HAP-1 (cell line): ENCODE data around the gene SLC8A1.

Source experiments
- DNase-seq, 2 experiments: peaks; one replicate each; pipeline ENCODE4 v3.0.0-alpha.2; 2016 to 2020; ENCODE audit warnings: low spot score in 2 of 2
- H3K27me3 ChIP-seq: fragments of 250-450 bp; sonication (Bioruptor Pico); 2 replicates; pipeline ENCODE4 v1.5.1; 2020; ENCODE audit warnings: low read depth, mild to moderate bottlenecking, moderate library complexity
- H3K36me3 ChIP-seq: fragments of 250-450 bp; sonication (Bioruptor Pico); replicated peaks from 2 replicates; pipeline ENCODE4 v1.5.1; 2020; ENCODE audit warnings: mild to moderate bottlenecking
- H3K4me1 ChIP-seq: fragments of 250-450 bp; sonication (Bioruptor Pico); 2 replicates; pipeline ENCODE4 v1.5.1; 2020; ENCODE audit warnings: mild to moderate bottlenecking
- H3K4me3 ChIP-seq: fragments of 250-450 bp; sonication (Bioruptor Pico); 2 replicates; pipeline ENCODE4 v1.5.1; 2020; ENCODE audit warnings: mild to moderate bottlenecking, moderate library complexity
- H3K9me3 ChIP-seq: fragments of 250-450 bp; sonication (Bioruptor Pico); 2 replicates; pipeline ENCODE4 v1.5.1; 2020; ENCODE audit warnings: mild to moderate bottlenecking, moderate library complexity
- in situ Hi-C: fragments of 300-500 bp; cut with MboI; formaldehyde crosslinking; loops from 3 replicates; pipeline ENCODE4 v1.14.3; 2020; ENCODE audit warnings: low sequenced_read_pairs, inconsistent platforms, mixed read lengths

Gene SLC8A1

DNA sequence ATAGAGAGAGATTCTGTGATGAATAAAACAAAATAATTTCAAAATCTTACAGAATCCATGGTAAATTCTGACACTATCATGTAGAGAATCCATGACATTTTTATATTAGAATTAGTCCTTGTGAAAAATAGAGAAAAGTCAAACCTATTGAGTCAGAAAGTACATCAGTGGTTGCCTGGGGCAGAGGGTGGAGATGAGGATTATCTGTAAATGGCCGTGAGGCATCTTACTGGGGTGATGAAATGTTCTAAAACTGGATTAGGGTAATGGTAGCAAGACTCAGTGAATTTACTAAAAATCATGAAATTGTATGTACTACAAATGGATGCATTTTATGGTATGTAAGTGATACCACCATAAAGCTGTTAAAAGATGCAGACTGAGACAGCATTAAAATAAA is 323.1 kb downstream of the SLC8A1 start:
- no peaks in the 10 kb centered on the region for H3K27me3 ChIP-seq
- no peak overlapping the region for H3K4me3 ChIP-seq
- no peaks in the 10 kb centered on the region for H3K36me3 ChIP-seq
- H3K9me3 ChIP-seq = no peaks in the 10 kb centered on the region
- H3K4me1 ChIP-seq = peaks cover 35% of the 10 kb centered on the region
- peak in 1 of 2 experiments; percentile 10 for DNase-seq
- in situ Hi-C loops = no loop called here

DNA sequence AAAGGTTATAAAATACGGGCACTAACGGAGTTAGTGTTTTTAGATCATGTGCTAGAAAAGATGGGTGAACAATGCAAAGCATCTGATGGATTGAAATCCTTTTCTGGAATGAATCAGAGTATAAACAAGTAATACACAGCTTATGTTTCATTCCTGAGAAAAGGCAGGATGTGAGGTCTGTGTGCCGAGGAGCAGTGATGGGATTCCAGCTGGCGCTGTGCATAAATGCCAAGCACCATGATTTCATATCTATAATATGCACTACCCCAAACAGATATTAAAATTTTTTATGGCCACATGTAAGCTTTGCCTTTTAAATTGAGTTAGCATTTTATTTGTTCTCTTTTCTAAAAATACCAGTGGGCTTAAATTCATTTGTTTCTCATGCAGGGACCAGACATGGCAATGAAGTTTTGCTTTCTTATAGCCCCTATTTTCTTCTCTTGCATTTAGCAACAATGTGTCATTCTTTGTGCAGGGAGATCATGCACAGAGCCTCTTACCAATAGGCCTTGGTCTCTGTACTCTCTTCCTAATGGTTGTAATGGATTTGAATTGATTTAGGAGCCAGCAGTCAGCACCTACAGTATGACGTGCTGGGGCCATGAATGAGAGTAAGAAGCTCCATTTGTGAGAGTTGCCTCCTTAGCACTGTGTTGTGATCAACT is 323.9 kb downstream of the SLC8A1 start:
- Histone ChIP-seq H3K36me3 (no peaks in the 10 kb centered on the region), H3K27me3 (no peaks in the 10 kb centered on the region), H3K9me3 (no peaks in the 10 kb centered on the region), H3K4me3 (no peak overlapping the region), H3K4me1 (peaks cover 41% of the 10 kb centered on the region)
- in situ Hi-C loops = no loop called here
- no peak for DNase-seq

- Histone ChIP-seq H3K4me3 (no peak overlapping the region), H3K27me3 (no peaks in the 10 kb centered on the region), H3K36me3 (no peaks in the 10 kb centered on the region), H3K4me1 (peaks cover 41% of the 10 kb centered on the region), H3K9me3 (no peaks in the 10 kb centered on the region)
- in situ Hi-C loops = no loop called here
- DNase-seq = no peak
These were observed 324.7 kb downstream of the SLC8A1 start for GRCh38 chr2:40127146-40127545.

DNA sequence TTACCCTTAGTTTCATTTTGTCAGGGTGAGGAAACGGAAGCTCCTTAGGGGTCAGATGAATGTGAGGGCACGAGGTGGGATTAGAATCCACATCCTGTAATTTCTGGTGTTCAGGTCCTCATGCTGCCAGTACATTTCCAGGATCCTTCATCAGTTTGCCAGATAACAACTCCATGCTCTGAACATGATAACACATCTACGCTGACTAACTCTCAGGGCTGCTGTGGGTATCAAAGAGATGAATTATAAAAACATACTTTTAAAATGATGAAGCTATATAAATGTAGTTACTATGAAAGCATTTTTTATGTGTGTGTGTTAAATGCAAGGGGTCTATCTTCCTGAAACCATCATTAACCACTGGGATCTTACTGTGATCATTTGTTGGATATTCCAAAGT is 325.9 kb downstream of the SLC8A1 start:
- in situ Hi-C loops = no loop called here
- H3K9me3 ChIP-seq = no peaks in the 10 kb centered on the region
- H3K27me3 ChIP-seq = no peaks in the 10 kb centered on the region
- no peak for DNase-seq
- no peak overlapping the region for H3K4me3 ChIP-seq
- H3K36me3 ChIP-seq = no peaks in the 10 kb centered on the region
- peaks cover 40% of the 10 kb centered on the region for H3K4me1 ChIP-seq

DNA sequence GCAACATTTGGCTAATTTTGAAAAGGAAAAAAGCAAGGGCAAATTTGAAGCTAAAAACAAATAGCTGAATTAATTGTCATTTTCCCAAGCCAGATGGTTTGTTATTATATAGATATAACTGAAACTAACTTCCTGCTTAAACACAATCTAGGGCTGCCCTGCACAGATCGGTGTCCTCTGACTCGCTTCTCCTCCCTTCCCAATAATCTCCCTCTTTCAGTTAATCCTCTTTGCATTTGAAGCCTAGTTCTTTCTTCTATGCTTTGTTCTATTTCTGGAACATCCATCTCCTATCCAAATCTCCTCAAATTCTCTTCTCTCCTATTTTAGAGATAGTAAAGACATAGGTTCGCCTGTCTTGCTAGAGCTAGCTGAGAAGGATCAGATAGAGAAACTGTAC is 328.1 kb downstream of the SLC8A1 start:
- peak in 1 of 2 experiments; percentile 67 for DNase-seq
- H3K4me3 ChIP-seq = no peak overlapping the region

GRCh38 chr2:40123326-40123725 is 328.6 kb downstream of the SLC8A1 start:
- DNase-seq = no peak
- Histone ChIP-seq H3K36me3 (no peaks in the 10 kb centered on the region), H3K9me3 (no peaks in the 10 kb centered on the region), H3K4me3 (no peak overlapping the region), H3K4me1 (peaks cover 19% of the 10 kb centered on the region), H3K27me3 (no peaks in the 10 kb centered on the region)
- in situ Hi-C loops = no loop called here

More for the DNA sequence above, 328.1 kb downstream of the SLC8A1 start:
- Histone ChIP-seq H3K9me3 (no peaks in the 10 kb centered on the region), H3K27me3 (no peaks in the 10 kb centered on the region), H3K4me1 (peaks cover 23% of the 10 kb centered on the region), H3K36me3 (no peaks in the 10 kb centered on the region)
- in situ Hi-C loops = no loop called here

DNA sequence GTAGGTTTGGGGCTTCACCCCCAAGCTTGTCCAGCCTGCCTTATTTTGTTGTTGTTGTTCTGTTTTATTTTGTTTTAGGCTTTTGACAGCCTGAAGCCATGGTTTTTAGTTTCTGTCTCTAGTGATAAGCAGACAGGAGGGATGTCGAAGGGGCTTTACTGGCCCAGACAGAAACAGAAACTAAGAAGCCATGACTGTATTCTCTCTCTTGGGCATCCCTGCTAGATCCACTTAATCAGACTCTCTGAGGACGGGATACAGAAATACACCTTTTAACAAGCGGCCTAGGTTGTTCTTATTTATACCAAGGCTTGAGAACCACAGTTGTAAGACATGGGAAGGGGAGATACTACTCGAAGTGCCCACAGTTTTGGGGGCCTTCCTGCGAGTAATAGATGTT is 330.9 kb downstream of the SLC8A1 start:
- DNase-seq = no peak
- Histone ChIP-seq H3K36me3 (no peaks in the 10 kb centered on the region), H3K9me3 (no peaks in the 10 kb centered on the region), H3K4me1 (peaks cover 17% of the 10 kb centered on the region), H3K27me3 (no peaks in the 10 kb centered on the region), H3K4me3 (no peak overlapping the region)
- in situ Hi-C loops = no loop called here

GRCh38 chr2:40120026-40120425 is 331.9 kb downstream of the SLC8A1 start:
- Histone ChIP-seq H3K36me3 (no peaks in the 10 kb centered on the region), H3K4me3 (no peak overlapping the region), H3K9me3 (no peaks in the 10 kb centered on the region), H3K4me1 (peaks cover 17% of the 10 kb centered on the region), H3K27me3 (no peaks in the 10 kb centered on the region)
- in situ Hi-C loops = no loop called here
- no peak for DNase-seq

- no peak overlapping the region for H3K4me3 ChIP-seq
- H3K9me3 ChIP-seq = no peaks in the 10 kb centered on the region
- in situ Hi-C loops = no loop called here
- DNase-seq = no peak
- H3K36me3 ChIP-seq = no peaks in the 10 kb centered on the region
- peaks cover 6% of the 10 kb centered on the region for H3K4me1 ChIP-seq
- no peaks in the 10 kb centered on the region for H3K27me3 ChIP-seq
These were observed 333.3 kb downstream of the SLC8A1 start for GRCh38 chr2:40118622-40119021.

- no peak overlapping the region for H3K4me3 ChIP-seq
- no peaks in the 10 kb centered on the region for H3K27me3 ChIP-seq
- in situ Hi-C loops = no loop called here
- no peak for DNase-seq
- H3K4me1 ChIP-seq = peaks cover 11% of the 10 kb centered on the region
- H3K9me3 ChIP-seq = no peaks in the 10 kb centered on the region
- no peaks in the 10 kb centered on the region for H3K36me3 ChIP-seq
These were observed 336.0 kb downstream of the SLC8A1 start for GRCh38 chr2:40115894-40116293.

- no peak overlapping the region for H3K4me3 ChIP-seq
- H3K27me3 ChIP-seq = no peaks in the 10 kb centered on the region
- H3K9me3 ChIP-seq = no peaks in the 10 kb centered on the region
- H3K4me1 ChIP-seq = peaks cover 11% of the 10 kb centered on the region
- no peak for DNase-seq
- H3K36me3 ChIP-seq = no peaks in the 10 kb centered on the region
- in situ Hi-C loops = no loop called here
These were observed 336.5 kb downstream of the SLC8A1 start for GRCh38 chr2:40115348-40115747.

DNA sequence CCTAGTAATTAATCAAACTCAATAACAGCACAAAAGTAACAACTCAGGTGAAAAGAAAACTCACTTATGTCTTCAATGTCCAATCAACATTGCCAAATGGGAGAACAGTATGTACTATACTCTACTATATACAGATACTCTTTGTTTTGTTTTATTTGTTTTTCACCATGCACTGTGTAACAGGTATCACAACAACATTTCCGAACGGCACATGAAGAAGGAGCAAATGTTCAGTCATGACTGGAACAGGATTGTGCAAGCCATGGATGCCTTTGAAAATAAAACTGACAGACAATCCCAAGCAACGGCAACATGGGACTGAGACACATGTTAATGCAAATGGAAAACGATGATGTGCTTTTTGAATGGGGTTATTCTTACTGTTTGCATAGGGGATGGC is 337.9 kb downstream of the SLC8A1 start:
- no peak for DNase-seq

DNA sequence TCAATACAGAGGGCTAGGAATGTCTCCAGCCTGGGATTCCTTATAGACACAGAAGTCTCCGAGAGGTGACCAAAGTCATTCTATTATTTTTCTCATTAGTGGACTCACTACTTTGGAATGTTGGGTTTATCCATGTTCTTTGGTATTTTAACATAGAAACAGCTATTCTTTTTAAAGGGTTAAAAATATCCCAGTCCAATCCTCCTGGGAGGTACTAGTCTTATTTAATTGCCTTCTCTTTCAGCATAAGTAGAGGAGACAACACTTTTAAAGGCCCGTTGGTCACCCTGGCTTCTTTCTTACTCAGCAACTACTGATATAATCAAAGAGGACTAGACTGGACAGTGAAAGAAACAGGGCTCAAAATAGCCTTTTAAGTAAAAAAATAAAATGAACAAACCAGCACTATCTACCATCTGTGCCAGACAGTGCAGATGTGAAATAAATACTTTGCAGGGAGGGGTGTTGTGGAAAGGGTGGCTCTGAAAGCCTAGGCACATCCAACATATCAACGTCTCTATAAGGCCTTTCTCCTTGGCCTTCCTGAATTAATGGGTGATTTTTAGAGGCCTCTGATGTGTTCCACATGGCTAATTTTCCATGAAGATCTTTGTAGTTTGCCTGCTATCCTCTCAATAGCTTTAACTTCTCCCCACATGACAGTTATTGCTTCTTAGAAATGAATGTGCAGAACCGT is 338.5 kb downstream of the SLC8A1 start:
- Histone ChIP-seq H3K9me3 (no peaks in the 10 kb centered on the region), H3K4me3 (no peak overlapping the region), H3K27me3 (no peaks in the 10 kb centered on the region), H3K4me1 (peaks cover 11% of the 10 kb centered on the region), H3K36me3 (no peaks in the 10 kb centered on the region)
- in situ Hi-C loops = no loop called here
- DNase-seq = no peak

More for the DNA sequence above, 337.9 kb downstream of the SLC8A1 start:
- Histone ChIP-seq H3K4me1 (peaks cover 11% of the 10 kb centered on the region), H3K27me3 (no peaks in the 10 kb centered on the region), H3K9me3 (no peaks in the 10 kb centered on the region), H3K36me3 (no peaks in the 10 kb centered on the region), H3K4me3 (no peak overlapping the region)
- in situ Hi-C loops = no loop called here

GRCh38 chr2:40109381-40109780 is 342.5 kb downstream of the SLC8A1 start:
- DNase-seq = no peak
- H3K4me1 ChIP-seq = peaks cover 11% of the 10 kb centered on the region
- no peaks in the 10 kb centered on the region for H3K36me3 ChIP-seq
- H3K27me3 ChIP-seq = no peaks in the 10 kb centered on the region
- in situ Hi-C loops = no loop called here
- H3K9me3 ChIP-seq = no peaks in the 10 kb centered on the region
- H3K4me3 ChIP-seq = no peak overlapping the region
